Activated CD8-positive, alpha-beta memory T cell treated with anti-CD3 and anti-CD28 coated beads for 24 hours (primary cell): Measurements from ENCODE around the gene SRP72.

Source experiments
- DNase-seq: peaks from one replicate; pipeline ENCODE4 v3.0.0-alpha.2; 2020

Gene SRP72

DNA sequence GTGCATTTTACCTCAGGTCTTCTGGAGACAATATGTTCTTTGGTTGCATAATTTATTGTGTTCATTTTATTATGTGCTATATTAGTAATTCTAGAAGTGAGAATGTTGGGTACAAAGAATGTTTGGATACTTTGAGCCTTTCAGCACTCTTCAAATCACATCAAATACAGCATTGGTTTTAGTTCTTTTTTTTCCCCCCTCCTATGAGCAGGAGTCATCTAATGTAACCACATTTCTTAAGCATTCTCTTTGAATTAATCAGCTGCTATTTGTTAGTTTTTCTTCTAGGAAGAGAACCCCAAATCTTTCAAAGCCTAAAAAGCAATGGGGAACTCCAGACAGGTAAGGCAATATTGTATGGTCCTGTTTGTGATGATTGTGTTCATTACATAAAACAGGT is 84.9 kb downstream of the SRP72 start:
- DNase-seq: no peak
